SK-N-SH (cell line): ENCODE measurements around the gene FASTKD3. TPM values are rescaled to one million over a fixed set of nuclear protein-coding genes. Genes with fewer than 3 reads are reported as not detected.

Source experiments
- CTCF ChIA-PET: fragments of 300-600, 350-600 bp; formaldehyde crosslinking; extraction: SDS; loops from one replicate; lab custom pipeline; 2021; lab: Yijun Ruan, JAX
- POLR2A ChIA-PET: fragments of 350-600 bp; sonication (Branson Sonifier 250); formaldehyde crosslinking; extraction: SDS; loops from one replicate; lab custom pipeline; 2020; ENCODE audit warnings: antibody characterized with exemption, inconsistent platforms; lab: Yijun Ruan, JAX
- DNase-seq: peaks from one replicate; pipeline ENCODE4 v3.0.0; 2012
- H2AFZ ChIP-seq: fragments of 200-600 bp; sonication (generic); 2 replicates; pipeline ENCODE4 v1.8.1; 2016; ENCODE audit warnings: antibody characterized with exemption, mild to moderate bottlenecking, low read depth
- H3F3A ChIP-seq: fragments of 200-600 bp; sonication (generic); replicated peaks from 2 replicates; pipeline ENCODE3; 2016; ENCODE audit warnings: antibody characterized with exemption, mild to moderate bottlenecking; ENCODE audit not compliant: insufficient read depth
- H3K27ac ChIP-seq, 2 experiments: fragments of 200-500 bp in 1 of 2; fragments of 200-600 bp in 1 of 2; sonication (Bioruptor generic) in 1 of 2; sonication (generic), shearing (Covaris generic) in 1 of 2; 2 replicates each; pipeline versions ENCODE4 v1.5.1 to v1.6.1; 2014 to 2016; ENCODE audit warnings: low read depth in 2 of 2, inconsistent platforms in 1 of 2, low read length in 1 of 2, mild to moderate bottlenecking in 1 of 2, mixed read lengths in 1 of 2
- H3K27me3 ChIP-seq: fragments of 200-600 bp; sonication (generic), shearing (Covaris generic); 2 replicates; pipeline ENCODE4 v1.6.1; 2016; ENCODE audit warnings: mixed run types; ENCODE audit not compliant: insufficient read depth
- H3K36me3 ChIP-seq, 2 experiments: fragments of 200-500 bp in 1 of 2; fragments of 200-600 bp in 1 of 2; sonication (Bioruptor generic) in 1 of 2; sonication (generic) in 1 of 2; replicated peaks in 1 of 2; 2 replicates each; pipeline versions ENCODE3 to v1.5.1; 2014 to 2016; ENCODE audit warnings: low read length in 1 of 2, mild to moderate bottlenecking in 1 of 2; ENCODE audit not compliant: insufficient read depth in 2 of 2, control insufficient read depth in 1 of 2
- H3K4me1 ChIP-seq, 2 experiments: fragments of 200-500 bp in 1 of 2; fragments of 200-600 bp in 1 of 2; sonication (Bioruptor generic) in 1 of 2; sonication (generic), shearing (Covaris generic) in 1 of 2; 2 replicates each; pipeline versions ENCODE4 v1.5.1 to v1.6.1; 2014 to 2016; ENCODE audit warnings: low read depth in 1 of 2, low read length in 1 of 2, mixed run types in 1 of 2; ENCODE audit not compliant: insufficient read depth in 2 of 2, control insufficient read depth in 1 of 2
- H3K4me2 ChIP-seq: fragments of 200-600 bp; sonication (generic), shearing (Covaris generic); 2 replicates; pipeline ENCODE4 v1.6.1; 2017; ENCODE audit warnings: mixed run types
- H3K4me3 ChIP-seq, 2 experiments: fragments of 200-500 bp in 1 of 2; fragments of 200-600 bp in 1 of 2; sonication (Bioruptor generic) in 1 of 2; sonication (generic), shearing (Covaris generic) in 1 of 2; 2 replicates each; pipeline versions ENCODE4 v1.5.1 to v1.8.1; 2014 to 2016; ENCODE audit warnings: low read depth in 2 of 2, inconsistent platforms in 1 of 2, low read length in 1 of 2, mild to moderate bottlenecking in 1 of 2, mixed read lengths in 1 of 2, moderate library complexity in 1 of 2
- H3K79me2 ChIP-seq: fragments of 200-600 bp; sonication (generic); 2 replicates; pipeline ENCODE4 v1.8.1; 2017; ENCODE audit warnings: mild to moderate bottlenecking; ENCODE audit not compliant: insufficient read depth
- H3K9ac ChIP-seq: fragments of 200-600 bp; sonication (generic); 2 replicates; pipeline ENCODE4 v1.6.1; 2017; ENCODE audit warnings: mixed run types
- H3K9me2 ChIP-seq: fragments of 200-600 bp; sonication (generic); 2 replicates; pipeline ENCODE4 v1.6.1; 2017; ENCODE audit warnings: mixed run types
- H3K9me3 ChIP-seq: fragments of 200-600 bp; sonication (generic); 2 replicates; pipeline ENCODE4 v1.6.1; 2017; ENCODE audit warnings: mixed run types, mild to moderate bottlenecking, moderate library complexity
- H4K20me1 ChIP-seq: fragments of 200-600 bp; sonication (generic); 2 replicates; pipeline ENCODE4 v1.6.1; 2017; ENCODE audit warnings: mild to moderate bottlenecking, mixed run types; ENCODE audit not compliant: insufficient read depth
- ELF1 ChIP-seq: IDR thresholded peaks from 2 replicates; pipeline ENCODE4 v1.4.0; 2012
- FOSL2 ChIP-seq: IDR thresholded peaks from 2 replicates; pipeline ENCODE4 v1.4.0; 2012; ENCODE audit warnings: low read depth, mild to moderate bottlenecking, moderate library complexity, borderline replicate concordance
- FOXJ3 ChIP-seq: sonication (generic); formaldehyde crosslinking; IDR thresholded peaks from 2 replicates; pipeline ENCODE4 v1.5.1; 2020; ENCODE audit warnings: mild to moderate bottlenecking, missing genetic modification reagents
- FOXM1 ChIP-seq: IDR thresholded peaks from 2 replicates; pipeline ENCODE4 v1.4.0; 2012; ENCODE audit warnings: low read depth, mild to moderate bottlenecking
- GABPA ChIP-seq: IDR thresholded peaks from 2 replicates; pipeline ENCODE4 v1.4.0; 2012; ENCODE audit warnings: low read depth, mild to moderate bottlenecking
- JUND ChIP-seq: IDR thresholded peaks from 2 replicates; pipeline ENCODE4 v1.4.0; 2012
- MXI1 ChIP-seq: IDR thresholded peaks from 2 replicates; pipeline ENCODE4 v1.6.1; 2012; ENCODE audit warnings: mild to moderate bottlenecking, low read depth, low read length, improper control_type of control experiment
- NFIC ChIP-seq: IDR thresholded peaks from 2 replicates; pipeline ENCODE4 v1.4.0; 2012; ENCODE audit warnings: borderline replicate concordance
- PBX3 ChIP-seq: IDR thresholded peaks from 2 replicates; pipeline ENCODE4; 2012
- POLR2AphosphoS5 ChIP-seq: IDR thresholded peaks from 2 replicates; pipeline ENCODE4 v1.6.1; 2012; ENCODE audit warnings: low read depth, low read length
- RAD21 ChIP-seq: IDR thresholded peaks from 2 replicates; pipeline ENCODE4 v1.6.1; 2012; ENCODE audit warnings: mild to moderate bottlenecking, low read length
- SIN3A ChIP-seq: IDR thresholded peaks from 2 replicates; pipeline ENCODE4 v1.6.1; 2012; ENCODE audit warnings: low read depth, mild to moderate bottlenecking, low read length, moderate library complexity, borderline replicate concordance
- TCF12 ChIP-seq: IDR thresholded peaks from 2 replicates; pipeline ENCODE4 v1.4.0; 2012
- TEAD4 ChIP-seq: IDR thresholded peaks from 2 replicates; pipeline ENCODE4 v1.4.0; 2012; ENCODE audit warnings: mild to moderate bottlenecking, borderline replicate concordance; ENCODE audit not compliant: insufficient read depth
- USF1 ChIP-seq: IDR thresholded peaks from 2 replicates; pipeline ENCODE4 v1.4.0; 2012; ENCODE audit warnings: low read depth, borderline replicate concordance
- YY1 ChIP-seq: IDR thresholded peaks from 2 replicates; pipeline ENCODE4 v1.4.0; 2012; ENCODE audit warnings: low read depth, mild to moderate bottlenecking
- ZBTB33 ChIP-seq: IDR thresholded peaks from 2 replicates; pipeline ENCODE4 v1.4.0; 2012; ENCODE audit warnings: low read depth, borderline replicate concordance
- WGBS: methylation state at CpG from one replicate; pipeline ENCODE4 v1.1.6; 2017; ENCODE audit warnings: low lambda C conversion rate; 5-methylcytosine and 5-hydroxymethylcytosine counted together
- polyA plus RNA-seq, 3 experiments: library from polyadenylated mRNA; depleted of rRNA; stranded (reverse); fragments of >200 nt; gene quantifications; 2 replicates each; pipeline ENCODE4 v1.2.3, GENCODE V29; 2012
- TF ChIP-seq, protein P1 (sequence below): IDR thresholded peaks from 2 replicates; pipeline ENCODE4 v1.4.0; 2012; ENCODE audit warnings: low read depth
- TF ChIP-seq, protein P2 (sequence below): fragments of 200-600 bp; sonication (generic); IDR thresholded peaks from 2 replicates; pipeline ENCODE4 v1.6.1; 2017; ENCODE audit warnings: antibody characterized with exemption, mild to moderate bottlenecking, moderate library complexity
- TF ChIP-seq, protein P3 (sequence below): IDR thresholded peaks from 2 replicates; pipeline ENCODE4 v1.6.1; 2012; ENCODE audit warnings: mild to moderate bottlenecking, low read depth, low read length, moderate library complexity

FASTKD3 gene
- polyA plus RNA-seq, 1 of the 3 experiments (the other 2 are of a cell fraction): 5.4 TPM

GRCh38 chr5:7845557-7845956 lies 23.3 kb downstream of the FASTKD3 start:
- DNase-seq: no peak
- H3K36me3 ChIP-seq: no peaks in the 10 kb centered on the region
- no peaks in the 10 kb centered on the region for H4K20me1 ChIP-seq
- H3K9me3 ChIP-seq: no peaks in the 10 kb centered on the region
- CTCF ChIA-PET: interaction anchor here (0.8 to 5.5 kb wide), 3 partner anchors 11 to 18 kb away, joined by 3 to 24 read pairs (median 9); no protein-coding TSS in a partner anchor
- TF ChIP-seq JUND (no peak), YY1 (no peak), SIN3A (no peak), POLR2AphosphoS5 (no peak), FOXM1 (no peak), RAD21 (no peak), USF1 (no peak), ELF1 (no peak), FOSL2 (no peak), TCF12 (no peak), MXI1 (no peak), ZBTB33 (no peak), PBX3 (no peak), NFIC (no peak), GABPA (no peak), TEAD4 (no peak), FOXJ3 (CRISPR knock-in tag) (no peak)
- TF ChIP-seq, protein P1, sequence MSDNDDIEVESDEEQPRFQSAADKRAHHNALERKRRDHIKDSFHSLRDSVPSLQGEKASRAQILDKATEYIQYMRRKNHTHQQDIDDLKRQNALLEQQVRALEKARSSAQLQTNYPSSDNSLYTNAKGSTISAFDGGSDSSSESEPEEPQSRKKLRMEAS: no peak
- TF ChIP-seq, protein P2, sequence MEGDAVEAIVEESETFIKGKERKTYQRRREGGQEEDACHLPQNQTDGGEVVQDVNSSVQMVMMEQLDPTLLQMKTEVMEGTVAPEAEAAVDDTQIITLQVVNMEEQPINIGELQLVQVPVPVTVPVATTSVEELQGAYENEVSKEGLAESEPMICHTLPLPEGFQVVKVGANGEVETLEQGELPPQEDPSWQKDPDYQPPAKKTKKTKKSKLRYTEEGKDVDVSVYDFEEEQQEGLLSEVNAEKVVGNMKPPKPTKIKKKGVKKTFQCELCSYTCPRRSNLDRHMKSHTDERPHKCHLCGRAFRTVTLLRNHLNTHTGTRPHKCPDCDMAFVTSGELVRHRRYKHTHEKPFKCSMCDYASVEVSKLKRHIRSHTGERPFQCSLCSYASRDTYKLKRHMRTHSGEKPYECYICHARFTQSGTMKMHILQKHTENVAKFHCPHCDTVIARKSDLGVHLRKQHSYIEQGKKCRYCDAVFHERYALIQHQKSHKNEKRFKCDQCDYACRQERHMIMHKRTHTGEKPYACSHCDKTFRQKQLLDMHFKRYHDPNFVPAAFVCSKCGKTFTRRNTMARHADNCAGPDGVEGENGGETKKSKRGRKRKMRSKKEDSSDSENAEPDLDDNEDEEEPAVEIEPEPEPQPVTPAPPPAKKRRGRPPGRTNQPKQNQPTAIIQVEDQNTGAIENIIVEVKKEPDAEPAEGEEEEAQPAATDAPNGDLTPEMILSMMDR: no peak
- TF ChIP-seq, protein P3, sequence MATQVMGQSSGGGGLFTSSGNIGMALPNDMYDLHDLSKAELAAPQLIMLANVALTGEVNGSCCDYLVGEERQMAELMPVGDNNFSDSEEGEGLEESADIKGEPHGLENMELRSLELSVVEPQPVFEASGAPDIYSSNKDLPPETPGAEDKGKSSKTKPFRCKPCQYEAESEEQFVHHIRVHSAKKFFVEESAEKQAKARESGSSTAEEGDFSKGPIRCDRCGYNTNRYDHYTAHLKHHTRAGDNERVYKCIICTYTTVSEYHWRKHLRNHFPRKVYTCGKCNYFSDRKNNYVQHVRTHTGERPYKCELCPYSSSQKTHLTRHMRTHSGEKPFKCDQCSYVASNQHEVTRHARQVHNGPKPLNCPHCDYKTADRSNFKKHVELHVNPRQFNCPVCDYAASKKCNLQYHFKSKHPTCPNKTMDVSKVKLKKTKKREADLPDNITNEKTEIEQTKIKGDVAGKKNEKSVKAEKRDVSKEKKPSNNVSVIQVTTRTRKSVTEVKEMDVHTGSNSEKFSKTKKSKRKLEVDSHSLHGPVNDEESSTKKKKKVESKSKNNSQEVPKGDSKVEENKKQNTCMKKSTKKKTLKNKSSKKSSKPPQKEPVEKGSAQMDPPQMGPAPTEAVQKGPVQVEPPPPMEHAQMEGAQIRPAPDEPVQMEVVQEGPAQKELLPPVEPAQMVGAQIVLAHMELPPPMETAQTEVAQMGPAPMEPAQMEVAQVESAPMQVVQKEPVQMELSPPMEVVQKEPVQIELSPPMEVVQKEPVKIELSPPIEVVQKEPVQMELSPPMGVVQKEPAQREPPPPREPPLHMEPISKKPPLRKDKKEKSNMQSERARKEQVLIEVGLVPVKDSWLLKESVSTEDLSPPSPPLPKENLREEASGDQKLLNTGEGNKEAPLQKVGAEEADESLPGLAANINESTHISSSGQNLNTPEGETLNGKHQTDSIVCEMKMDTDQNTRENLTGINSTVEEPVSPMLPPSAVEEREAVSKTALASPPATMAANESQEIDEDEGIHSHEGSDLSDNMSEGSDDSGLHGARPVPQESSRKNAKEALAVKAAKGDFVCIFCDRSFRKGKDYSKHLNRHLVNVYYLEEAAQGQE: no peak
- TF ChIP-seq, all 33 proteins: peak for 0
- no peak overlapping the region for H3K4me2 ChIP-seq
- POLR2A ChIA-PET: no interaction called here
- H3K4me1 ChIP-seq: peaks cover 0 to 6% of the 10 kb centered on the region in 2 experiments; a peak in 1 of 4 replicates
- H3K9ac ChIP-seq: no peak overlapping the region
- no peak overlapping the region for H3K27ac ChIP-seq
- H3F3A ChIP-seq: no peaks in the 10 kb centered on the region
- no peak overlapping the region for H2AFZ ChIP-seq
- H3K27me3 ChIP-seq: peaks cover 37% of the 10 kb centered on the region
- 53% methylated on average over 7 of the region's 7 CpGs for WGBS
- H3K79me2 ChIP-seq: no peaks in the 10 kb centered on the region
- no peak overlapping the region for H3K4me3 ChIP-seq
- H3K9me2 ChIP-seq: no peaks in the 10 kb centered on the region
